KMS-11 (cell line): Measurements from ENCODE around the gene CORO7.
A peak's percentile ranks its signal among the peaks of the same experiment; 100 is the strongest.

ENCODE experiments used
- H2AFZ ChIP-seq: fragments of 200-600 bp; sonication (generic); 2 replicates; pipeline ENCODE4 v1.6.1; 2016; ENCODE audit warnings: antibody characterized with exemption, mixed run types, low read depth
- H3K27ac ChIP-seq: fragments of 200-600 bp; sonication (generic); 2 replicates; pipeline ENCODE4 v1.6.1; 2016; ENCODE audit warnings: mild to moderate bottlenecking, mixed run types
- H3K27me3 ChIP-seq: fragments of 200-600 bp; sonication (generic); 2 replicates; pipeline ENCODE4 v1.6.1; 2017; ENCODE audit warnings: mild to moderate bottlenecking, low read depth, mixed run types, moderate library complexity; ENCODE audit not compliant: insufficient read depth
- H3K36me3 ChIP-seq: fragments of 200-600 bp; sonication (generic); 2 replicates; pipeline ENCODE4 v1.6.1; 2017; ENCODE audit warnings: mild to moderate bottlenecking, mixed run types; ENCODE audit not compliant: insufficient read depth
- H3K4me1 ChIP-seq: fragments of 200-600 bp; sonication (generic); 2 replicates; pipeline ENCODE4 v1.6.1; 2016; ENCODE audit warnings: mild to moderate bottlenecking, low read depth, mixed run types; ENCODE audit not compliant: poor library complexity, severe bottlenecking
- H3K4me2 ChIP-seq: fragments of 200-600 bp; sonication (generic); 2 replicates; pipeline ENCODE4 v1.7.0; 2016; ENCODE audit warnings: mild to moderate bottlenecking, mixed run types
- H3K4me3 ChIP-seq: fragments of 200-600 bp; sonication (generic); IDR thresholded peaks from 2 replicates; pipeline ENCODE4 v1.6.1; 2017; ENCODE audit warnings: low read depth, low read length, mixed read lengths; ENCODE audit not compliant: insufficient read depth
- H3K79me2 ChIP-seq: fragments of 200-600 bp; sonication (generic); 2 replicates; pipeline ENCODE4 v1.6.1; 2016; ENCODE audit warnings: low read depth, mixed run types; ENCODE audit not compliant: insufficient read depth
- H3K9ac ChIP-seq: fragments of 200-600 bp; sonication (generic); 2 replicates; pipeline ENCODE4 v1.6.1; 2016; ENCODE audit warnings: mild to moderate bottlenecking, mixed run types
- H4K20me1 ChIP-seq: fragments of 200-600 bp; sonication (generic); 2 replicates; pipeline ENCODE4 v1.6.1; 2016; ENCODE audit warnings: mild to moderate bottlenecking, mixed run types; ENCODE audit not compliant: insufficient read depth
- CTCF ChIP-seq: fragments of 200-600 bp; sonication (generic); conservative IDR thresholded peaks from 2 replicates; pipeline ENCODE4 v1.6.1; 2017; ENCODE audit warnings: low read depth, mild to moderate bottlenecking, antibody characterized with exemption, low read length, moderate library complexity, mixed read lengths

Gene CORO7

GRCh38 chr16:4309833-4310266 lies 106.5 kb downstream of the CORO7 start:
- Histone ChIP-seq H3K36me3 (no peaks in the 10 kb centered on the region), H3K9ac (no peak overlapping the region), H3K4me1 (peaks cover 41% of the 10 kb centered on the region), H3K79me2 (peaks cover 7% of the 10 kb centered on the region; the same call in 1 of the 2 replicates), H4K20me1 (no peaks in the 10 kb centered on the region), H3K4me3 (no peak overlapping the region), H2AFZ (peak overlapping the region; percentile 51), H3K4me2 (no peak overlapping the region), H3K27me3 (no peaks in the 10 kb centered on the region), H3K27ac (0 out of 2 replicates have a peak overlapping the region, but pooled peaks have one; percentile 1)
- peak; percentile 94 for TF ChIP-seq CTCF

GRCh38 chr16:4309102-4309832 lies 107.1 kb downstream of the CORO7 start:
- H3K27ac ChIP-seq = no peak overlapping the region; the same call in 1 of the 2 replicates
- H3K79me2 ChIP-seq = peaks cover 7% of the 10 kb centered on the region; the same call in 1 of the 2 replicates
- H3K4me1 ChIP-seq = peaks cover 36% of the 10 kb centered on the region
- no peak overlapping the region for H3K9ac ChIP-seq
- H3K27me3 ChIP-seq = no peaks in the 10 kb centered on the region
- H2AFZ ChIP-seq = peak overlapping the region; percentile 51; the same call in 1 of the 2 replicates
- no peak for TF ChIP-seq CTCF
- H3K36me3 ChIP-seq = no peaks in the 10 kb centered on the region
- H3K4me3 ChIP-seq = no peak overlapping the region
- H4K20me1 ChIP-seq = no peaks in the 10 kb centered on the region
- no peak overlapping the region for H3K4me2 ChIP-seq

GRCh38 chr16:4307215-4308037 lies 109.0 kb downstream of the CORO7 start:
- Histone ChIP-seq H3K27ac (peak overlapping the region; percentile 76), H3K4me1 (peaks cover 36% of the 10 kb centered on the region), H3K36me3 (no peaks in the 10 kb centered on the region), H3K4me2 (peak overlapping the region; percentile 87), H3K79me2 (peaks cover 7% of the 10 kb centered on the region; the same call in 1 of the 2 replicates), H2AFZ (peak overlapping the region; percentile 70), H3K4me3 (no peak overlapping the region), H3K9ac (peak overlapping the region; percentile 74), H3K27me3 (no peaks in the 10 kb centered on the region), H4K20me1 (no peaks in the 10 kb centered on the region)
- peak; percentile 2; the same call in 1 of the 2 replicates for TF ChIP-seq CTCF

GRCh38 chr16:4306470-4307214 lies 109.8 kb downstream of the CORO7 start:
- peak overlapping the region; percentile 65 for H3K9ac ChIP-seq
- H3K4me2 ChIP-seq = peak overlapping the region; percentile 87
- H2AFZ ChIP-seq = peak overlapping the region; percentile 58; the same call in 1 of the 2 replicates
- H3K36me3 ChIP-seq = no peaks in the 10 kb centered on the region
- H4K20me1 ChIP-seq = no peaks in the 10 kb centered on the region
- H3K4me1 ChIP-seq = peaks cover 36% of the 10 kb centered on the region
- no peaks in the 10 kb centered on the region for H3K27me3 ChIP-seq
- H3K27ac ChIP-seq = peak overlapping the region; percentile 76
- TF ChIP-seq CTCF = no peak
- peaks cover 7% of the 10 kb centered on the region; the same call in 1 of the 2 replicates for H3K79me2 ChIP-seq
- H3K4me3 ChIP-seq = no peak overlapping the region
